HFFc6 (cell line): ENCODE measurements around the gene ZNF750. TPM values are rescaled to one million over a fixed set of nuclear protein-coding genes. Genes with fewer than 3 reads are reported as not detected.

Experiments
- DNase-seq: peaks from one replicate; pipeline ENCODE4 v3.0.0-alpha.2; 2018
- H3K27ac Mint-ChIP-seq: 2 replicates; pipeline ENCODE4 v1.8.0; 2020; ENCODE audit warnings: mild to moderate bottlenecking, mixed read lengths
- H3K27me3 Mint-ChIP-seq: 2 replicates; pipeline ENCODE4 v1.8.0; 2021; ENCODE audit warnings: mild to moderate bottlenecking, moderate library complexity, mixed read lengths; ENCODE audit not compliant: insufficient read depth
- H3K36me3 Mint-ChIP-seq: 2 replicates; pipeline ENCODE4 v1.8.0; 2021; ENCODE audit warnings: low read depth, mixed read lengths
- H3K4me1 Mint-ChIP-seq: 2 replicates; pipeline ENCODE4 v1.8.0; 2020; ENCODE audit warnings: low read depth, mixed read lengths
- H3K4me3 Mint-ChIP-seq: 2 replicates; pipeline ENCODE4 v1.8.0; 2020; ENCODE audit warnings: mild to moderate bottlenecking, moderate library complexity, mixed read lengths
- H3K9me3 Mint-ChIP-seq: 2 replicates; pipeline ENCODE4 v1.8.0; 2020; ENCODE audit warnings: mild to moderate bottlenecking, mixed read lengths
- total RNA-seq, 6 experiments: library from RNA; stranded (reverse); fragmentation: NEBNext Ultra II Directional; extraction: Animal tissue kit (Norgen Biotek cat#: 25700); gene quantifications; 2 replicates in 1 of 6; 3 replicates in 5 of 6; pipeline ENCODE4 v1.2.3, GENCODE V29; 2021
- TF ChIP-seq, protein P1 (sequence below): fragments of 200-600 bp; sonication (generic); IDR thresholded peaks from 2 replicates; pipeline ENCODE4 v1.5.0; 2021; ENCODE audit warnings: antibody characterized with exemption, mild to moderate bottlenecking

ZNF750 gene
- total RNA-seq, 6 experiments from 2014 or later = not detected

DNA sequence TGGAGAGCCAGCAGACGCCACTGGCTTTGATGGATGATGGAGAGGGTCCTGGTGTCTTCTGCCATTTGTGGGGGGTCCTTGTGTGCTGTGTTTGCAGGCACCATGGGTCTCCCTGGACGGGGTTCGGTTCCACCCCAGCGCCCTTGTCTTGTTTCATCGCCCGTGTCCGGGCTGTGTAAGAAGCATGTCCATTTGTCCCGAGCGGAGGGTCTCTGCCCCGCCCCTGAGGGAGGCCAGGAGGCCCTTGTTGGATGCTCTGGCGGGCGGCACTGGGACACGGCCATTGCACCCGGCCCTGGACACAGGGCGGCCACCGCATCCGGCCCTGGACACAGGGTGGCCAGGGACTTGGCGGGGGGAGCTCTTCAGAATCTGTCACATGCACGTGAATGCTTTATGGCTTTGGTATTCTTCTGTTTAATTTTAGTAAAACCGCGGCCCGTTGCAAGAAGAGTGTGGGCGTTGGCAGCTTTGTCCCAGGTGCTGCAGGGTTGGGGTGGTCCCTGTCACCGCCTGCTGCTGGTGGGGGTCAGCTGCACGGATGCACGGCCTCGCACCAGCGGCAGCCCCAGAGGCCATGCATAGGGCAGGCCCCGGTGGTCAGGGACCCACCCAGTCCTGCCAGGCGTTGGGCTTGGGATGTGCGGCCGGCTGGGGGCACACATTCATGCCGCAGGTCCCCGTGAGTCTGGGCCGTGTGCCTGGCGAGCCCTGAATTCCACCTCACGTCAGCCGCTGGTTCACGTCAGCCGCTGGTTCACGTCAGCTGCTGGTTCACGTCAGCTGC is 21.0 kb upstream of the ZNF750 start:
- DNase-seq = no peak
- H3K9me3 Mint-ChIP-seq = no peaks in the 10 kb centered on the region
- H3K4me3 Mint-ChIP-seq = no peak overlapping the region
- TF ChIP-seq, protein P1, sequence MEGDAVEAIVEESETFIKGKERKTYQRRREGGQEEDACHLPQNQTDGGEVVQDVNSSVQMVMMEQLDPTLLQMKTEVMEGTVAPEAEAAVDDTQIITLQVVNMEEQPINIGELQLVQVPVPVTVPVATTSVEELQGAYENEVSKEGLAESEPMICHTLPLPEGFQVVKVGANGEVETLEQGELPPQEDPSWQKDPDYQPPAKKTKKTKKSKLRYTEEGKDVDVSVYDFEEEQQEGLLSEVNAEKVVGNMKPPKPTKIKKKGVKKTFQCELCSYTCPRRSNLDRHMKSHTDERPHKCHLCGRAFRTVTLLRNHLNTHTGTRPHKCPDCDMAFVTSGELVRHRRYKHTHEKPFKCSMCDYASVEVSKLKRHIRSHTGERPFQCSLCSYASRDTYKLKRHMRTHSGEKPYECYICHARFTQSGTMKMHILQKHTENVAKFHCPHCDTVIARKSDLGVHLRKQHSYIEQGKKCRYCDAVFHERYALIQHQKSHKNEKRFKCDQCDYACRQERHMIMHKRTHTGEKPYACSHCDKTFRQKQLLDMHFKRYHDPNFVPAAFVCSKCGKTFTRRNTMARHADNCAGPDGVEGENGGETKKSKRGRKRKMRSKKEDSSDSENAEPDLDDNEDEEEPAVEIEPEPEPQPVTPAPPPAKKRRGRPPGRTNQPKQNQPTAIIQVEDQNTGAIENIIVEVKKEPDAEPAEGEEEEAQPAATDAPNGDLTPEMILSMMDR = no peak
- no peak overlapping the region; the same call in 1 of the 2 replicates for H3K27ac Mint-ChIP-seq
- no peaks in the 10 kb centered on the region for H3K36me3 Mint-ChIP-seq
- H3K4me1 Mint-ChIP-seq = peaks cover 27% of the 10 kb centered on the region
- H3K27me3 Mint-ChIP-seq = no peaks in the 10 kb centered on the region; the same call in 1 of the 2 replicates

DNA sequence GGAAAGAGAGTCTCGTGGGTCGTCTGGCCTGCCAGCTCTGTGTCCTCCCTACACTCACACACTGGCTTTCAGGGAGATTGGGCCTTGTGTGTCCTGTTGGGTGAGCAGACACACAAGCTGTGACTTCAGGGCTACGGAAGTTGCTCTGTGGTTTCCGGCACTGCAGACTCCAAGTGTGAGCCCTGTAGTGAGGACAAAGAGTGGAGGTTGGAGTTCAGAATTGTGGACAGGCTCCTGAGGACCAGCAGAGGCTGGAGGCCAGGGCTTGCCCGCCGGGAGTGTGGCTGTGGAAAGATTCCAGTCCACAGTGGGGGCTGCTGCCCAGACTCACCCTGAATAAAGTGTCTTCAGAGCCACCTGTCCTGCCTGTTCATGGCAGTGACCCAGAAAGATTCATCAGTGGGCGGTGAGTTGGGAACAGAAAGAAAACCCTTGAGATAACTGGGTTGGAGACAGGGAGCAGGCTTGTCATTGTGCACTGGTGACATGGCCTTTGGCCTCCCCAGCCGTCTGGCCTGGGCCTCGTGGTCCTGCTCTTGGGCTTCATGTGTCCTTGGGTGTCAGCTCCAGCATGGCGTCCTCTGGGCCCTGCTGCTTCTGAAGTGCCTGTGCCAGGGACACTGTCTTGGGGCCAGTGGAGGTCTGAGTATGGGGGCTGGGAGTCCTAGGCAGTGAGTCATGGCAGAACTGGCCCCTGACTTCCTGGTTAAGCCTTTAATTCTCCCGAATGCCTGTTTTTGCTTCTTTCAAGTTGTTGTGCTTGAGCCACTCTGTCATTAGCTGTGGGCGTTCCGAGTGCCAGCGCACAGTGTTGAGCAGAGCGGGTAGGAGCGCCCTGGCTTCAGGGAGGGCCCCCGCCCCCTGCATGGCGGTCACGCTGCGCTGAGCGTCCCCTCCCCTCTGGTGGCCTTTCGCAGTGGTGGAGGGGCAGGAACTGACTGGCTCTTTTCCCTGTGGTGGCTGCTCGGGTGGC is 19.9 kb upstream of the ZNF750 start:
- Mint-ChIP-seq H3K27ac (peak overlapping the region; percentile 75), H3K4me3 (no peak overlapping the region), H3K9me3 (no peaks in the 10 kb centered on the region), H3K4me1 (peaks cover 27% of the 10 kb centered on the region), H3K36me3 (no peaks in the 10 kb centered on the region), H3K27me3 (no peaks in the 10 kb centered on the region; the same call in 1 of the 2 replicates)
- peak; percentile 5 for DNase-seq
- TF ChIP-seq, protein P1 = no peak

DNA sequence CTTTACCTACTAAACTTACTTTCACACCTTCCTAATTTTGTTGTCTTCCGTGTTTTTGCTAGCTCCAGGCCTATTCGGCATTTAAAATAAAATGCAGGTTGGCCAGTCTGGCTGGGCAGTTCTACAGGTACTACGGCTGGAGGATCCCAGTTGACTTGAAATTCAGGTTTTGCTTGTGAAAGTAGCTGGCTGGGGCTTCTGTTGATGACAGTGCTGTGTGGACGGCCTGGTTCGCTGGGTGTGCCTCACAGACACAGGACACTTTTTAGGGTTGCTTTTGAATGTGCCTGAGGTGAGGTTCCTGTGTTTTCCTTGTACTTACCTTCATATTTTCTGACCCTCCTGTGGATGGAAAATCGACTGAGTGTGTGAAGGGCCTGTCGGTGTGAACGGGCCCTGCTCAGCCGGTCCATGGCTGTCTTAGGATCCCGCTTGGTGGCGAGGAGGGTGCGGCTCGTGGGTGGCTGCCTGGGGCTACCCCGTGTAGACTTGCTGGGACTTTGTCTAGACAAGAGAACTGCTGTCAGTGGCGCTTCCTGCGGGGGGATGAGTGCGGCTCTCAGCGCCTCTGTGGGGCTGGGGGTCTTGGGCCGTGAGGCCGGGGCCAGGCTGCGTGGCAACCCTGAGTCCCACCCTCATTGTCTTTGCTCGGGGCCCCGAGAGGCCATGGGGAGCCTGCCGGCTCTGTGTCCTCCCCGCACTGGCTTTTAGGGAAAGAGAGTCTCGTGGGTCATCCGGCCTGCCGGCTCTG is 18.7 kb upstream of the ZNF750 start:
- TF ChIP-seq, protein P1 = no peak
- H3K36me3 Mint-ChIP-seq = no peaks in the 10 kb centered on the region
- no peak overlapping the region for H3K27ac Mint-ChIP-seq
- no peak for DNase-seq
- H3K4me1 Mint-ChIP-seq = peaks cover 17% of the 10 kb centered on the region
- H3K4me3 Mint-ChIP-seq = no peak overlapping the region
- no peaks in the 10 kb centered on the region; the same call in 1 of the 2 replicates for H3K27me3 Mint-ChIP-seq
- no peaks in the 10 kb centered on the region for H3K9me3 Mint-ChIP-seq

GRCh38 chr17:82856361-82856760 is 16.5 kb upstream of the ZNF750 start:
- H3K9me3 Mint-ChIP-seq = no peaks in the 10 kb centered on the region
- H3K4me1 Mint-ChIP-seq = peaks cover 14% of the 10 kb centered on the region
- no peak overlapping the region for H3K4me3 Mint-ChIP-seq
- no peaks in the 10 kb centered on the region for H3K36me3 Mint-ChIP-seq
- no peak overlapping the region for H3K27ac Mint-ChIP-seq
- H3K27me3 Mint-ChIP-seq = no peaks in the 10 kb centered on the region
- TF ChIP-seq, protein P1 = no peak
- DNase-seq = no peak

- DNase-seq = no peak
- Mint-ChIP-seq H3K9me3 (no peaks in the 10 kb centered on the region), H3K27ac (no peak overlapping the region), H3K36me3 (peaks cover 4% of the 10 kb centered on the region), H3K27me3 (no peaks in the 10 kb centered on the region; the same call in 1 of the 2 replicates), H3K4me1 (peaks cover under 1% of the 10 kb centered on the region; the same call in 1 of the 2 replicates), H3K4me3 (no peak overlapping the region)
- TF ChIP-seq, protein P1 = no peak
These were observed 14.4 kb upstream of the ZNF750 start for GRCh38 chr17:82854226-82854625.
